Measurements from ENCODE around the gene SLC22A1. TPM values are rescaled to one million over a fixed set of nuclear protein-coding genes. Genes with fewer than 3 reads are reported as not detected.

SLC22A1 gene
- total and polyA plus RNA-seq, 2 donors (not counting 1 experiment from before 2014, with no cell fraction given), result 0.18 to 1.5 TPM

DNA sequence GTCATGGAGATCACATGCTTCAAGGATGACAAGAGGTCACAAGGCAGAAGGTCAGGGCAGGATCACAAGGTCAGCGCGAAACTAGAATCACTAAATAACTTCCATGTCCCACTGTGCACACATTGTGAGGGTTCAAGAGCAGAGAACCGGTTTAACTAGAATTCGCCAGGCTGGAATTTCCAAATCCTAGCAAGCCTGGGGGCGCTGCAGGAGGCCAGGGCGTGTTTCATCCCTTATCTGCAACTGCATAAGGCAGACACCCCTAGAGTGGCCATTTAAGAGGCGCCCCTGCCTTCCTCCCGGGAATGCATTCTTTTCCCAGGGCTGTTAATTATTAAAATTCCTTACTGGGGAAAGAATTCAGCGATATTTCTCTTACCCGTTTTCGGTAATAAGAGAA, 40.2 kb upstream of the SLC22A1 start:
- WGBS (ENCODE audit: insufficient coverage), result 100% methylated on average over 8 of the region's 11 CpGs
- no peak overlapping the region for H3K4me3 ChIP-seq (ENCODE audit: control extremely low read depth in 1 of 5, extremely low read depth in 1 of 5, insufficient read depth in 1 of 5, low read depth in 2 of 5, low read length in 4 of 5)
- no peaks in the 10 kb centered on the region for H3K4me1 ChIP-seq (ENCODE audit: control insufficient read depth in 2 of 2, insufficient read depth in 2 of 2, low read length in 2 of 2)
- Mint-ChIP-seq H3K4me3 (no peak overlapping the region), H3K4me1 (no peaks in the 10 kb centered on the region), H3K27me3 (no peaks in the 10 kb centered on the region), H3K9me3 (ENCODE audit: insufficient read depth) (no peaks in the 10 kb centered on the region), H3K27ac (no peak overlapping the region)
- no peak overlapping the region for H3K9ac ChIP-seq (ENCODE audit: low read length)
- ChIA-PET POLR2A (interaction anchor here (0.7 kb wide), 1 partner anchor 14 kb away, joined by 4 read pairs; no protein-coding TSS in a partner anchor), CTCF (no interaction called here)
- no peaks in the 10 kb centered on the region for H3K9me3 ChIP-seq (ENCODE audit: control extremely low read depth in 1 of 3, control insufficient read depth in 2 of 3, insufficient read depth in 1 of 3, low read length in 2 of 3)
- ATAC-seq (ENCODE audit: low read depth), result no peak
- no peak for TF ChIP-seq EZH2 (IDR thresholded peaks at IDR 0.05; ENCODE audit: borderline replicate concordance, insufficient read depth, low read depth, low read length, poor library complexity, severe bottlenecking)
- TF ChIP-seq, protein P1, sequence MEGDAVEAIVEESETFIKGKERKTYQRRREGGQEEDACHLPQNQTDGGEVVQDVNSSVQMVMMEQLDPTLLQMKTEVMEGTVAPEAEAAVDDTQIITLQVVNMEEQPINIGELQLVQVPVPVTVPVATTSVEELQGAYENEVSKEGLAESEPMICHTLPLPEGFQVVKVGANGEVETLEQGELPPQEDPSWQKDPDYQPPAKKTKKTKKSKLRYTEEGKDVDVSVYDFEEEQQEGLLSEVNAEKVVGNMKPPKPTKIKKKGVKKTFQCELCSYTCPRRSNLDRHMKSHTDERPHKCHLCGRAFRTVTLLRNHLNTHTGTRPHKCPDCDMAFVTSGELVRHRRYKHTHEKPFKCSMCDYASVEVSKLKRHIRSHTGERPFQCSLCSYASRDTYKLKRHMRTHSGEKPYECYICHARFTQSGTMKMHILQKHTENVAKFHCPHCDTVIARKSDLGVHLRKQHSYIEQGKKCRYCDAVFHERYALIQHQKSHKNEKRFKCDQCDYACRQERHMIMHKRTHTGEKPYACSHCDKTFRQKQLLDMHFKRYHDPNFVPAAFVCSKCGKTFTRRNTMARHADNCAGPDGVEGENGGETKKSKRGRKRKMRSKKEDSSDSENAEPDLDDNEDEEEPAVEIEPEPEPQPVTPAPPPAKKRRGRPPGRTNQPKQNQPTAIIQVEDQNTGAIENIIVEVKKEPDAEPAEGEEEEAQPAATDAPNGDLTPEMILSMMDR (IDR thresholded peaks at IDR 0.05), result no peak
- no peaks in the 10 kb centered on the region for H3K27me3 ChIP-seq (replicated peaks in 1 of 4; ENCODE audit: control extremely low read depth in 1 of 4, control insufficient read depth in 3 of 4, insufficient read depth in 4 of 4, low read length in 3 of 4)
- intact Hi-C loops (cut with micrococcal nuclease), result no loop called here
- no peak overlapping the region for H2AFZ ChIP-seq (ENCODE audit: insufficient read depth, low read depth, low read length, poor library complexity, severe bottlenecking)
- H3K4me2 ChIP-seq (replicated peaks; ENCODE audit: low read depth, low read length, poor library complexity, severe bottlenecking), result no peak overlapping the region
- H3K79me2 ChIP-seq (ENCODE audit: control insufficient read depth, insufficient read depth, low read length), result no peaks in the 10 kb centered on the region
- H3K36me3 ChIP-seq (replicated peaks in 1 of 2; ENCODE audit: control extremely low read depth in 1 of 2, control insufficient read depth in 1 of 2, extremely low read depth in 1 of 2, insufficient read depth in 2 of 2, low read length in 1 of 2), result peaks cover 7 to 77% of the 10 kb centered on the region in 2 experiments
- H3K27ac ChIP-seq (ENCODE audit: low read length in 2 of 2), result no peak overlapping the region
- H4K20me1 ChIP-seq (ENCODE audit: control insufficient read depth, insufficient read depth, low read length, poor library complexity, severe bottlenecking), result no peaks in the 10 kb centered on the region
- DNase-seq, result no peak

DNA sequence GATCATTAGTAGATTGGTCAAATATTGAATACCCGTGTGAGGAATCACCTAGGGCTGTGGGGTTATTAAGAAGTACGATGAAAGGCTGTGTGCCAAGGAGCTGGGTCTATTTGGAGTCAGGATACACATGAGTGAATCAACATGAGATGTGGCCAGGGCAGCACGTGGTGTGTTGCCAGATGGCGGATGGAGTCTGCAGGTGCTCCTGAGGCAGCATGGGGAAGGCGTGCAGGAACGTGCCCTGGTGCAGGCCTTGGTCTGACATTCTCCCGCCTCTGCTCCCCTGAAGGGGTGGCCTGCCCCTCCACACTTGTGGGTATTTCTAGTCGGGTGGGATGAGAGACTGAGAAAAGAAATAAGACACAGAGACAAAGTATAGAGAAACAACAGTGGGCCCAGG, 39.0 kb upstream of the SLC22A1 start:
- ATAC-seq (ENCODE audit: low read depth), result no peak
- Histone ChIP-seq H3K9me3 (ENCODE audit: control extremely low read depth in 1 of 3, control insufficient read depth in 2 of 3, insufficient read depth in 1 of 3, low read length in 2 of 3) (no peaks in the 10 kb centered on the region), H4K20me1 (ENCODE audit: control insufficient read depth, insufficient read depth, low read length, poor library complexity, severe bottlenecking) (no peaks in the 10 kb centered on the region), H3K9ac (ENCODE audit: low read length) (no peak overlapping the region), H3K4me3 (ENCODE audit: control extremely low read depth in 1 of 5, extremely low read depth in 1 of 5, insufficient read depth in 1 of 5, low read depth in 2 of 5, low read length in 4 of 5) (no peak overlapping the region), H3K27ac (ENCODE audit: low read length in 2 of 2) (no peak overlapping the region), H2AFZ (ENCODE audit: insufficient read depth, low read depth, low read length, poor library complexity, severe bottlenecking) (no peak overlapping the region), H3K36me3 (replicated peaks in 1 of 2; ENCODE audit: control extremely low read depth in 1 of 2, control insufficient read depth in 1 of 2, extremely low read depth in 1 of 2, insufficient read depth in 2 of 2, low read length in 1 of 2) (peaks cover 7 to 82% of the 10 kb centered on the region in 2 experiments), H3K4me2 (replicated peaks; ENCODE audit: low read depth, low read length, poor library complexity, severe bottlenecking) (no peak overlapping the region), H3K27me3 (replicated peaks in 1 of 4; ENCODE audit: control extremely low read depth in 1 of 4, control insufficient read depth in 3 of 4, insufficient read depth in 4 of 4, low read length in 3 of 4) (no peaks in the 10 kb centered on the region), H3K79me2 (ENCODE audit: control insufficient read depth, insufficient read depth, low read length) (no peaks in the 10 kb centered on the region), H3K4me1 (ENCODE audit: control insufficient read depth in 2 of 2, insufficient read depth in 2 of 2, low read length in 2 of 2) (no peaks in the 10 kb centered on the region)
- ChIA-PET CTCF (no interaction called here), POLR2A (no interaction called here)
- no peaks in the 10 kb centered on the region for H3K27me3 Mint-ChIP-seq
- H3K27ac Mint-ChIP-seq, result no peak overlapping the region
- no peak for DNase-seq
- no peaks in the 10 kb centered on the region for H3K9me3 Mint-ChIP-seq (ENCODE audit: insufficient read depth)
- no peak overlapping the region for H3K4me3 Mint-ChIP-seq
- no peaks in the 10 kb centered on the region for H3K4me1 Mint-ChIP-seq
- TF ChIP-seq, protein P1 (IDR thresholded peaks at IDR 0.05), result no peak
- no peak for TF ChIP-seq EZH2 (IDR thresholded peaks at IDR 0.05; ENCODE audit: borderline replicate concordance, insufficient read depth, low read depth, low read length, poor library complexity, severe bottlenecking)
- intact Hi-C loops (cut with micrococcal nuclease), result no loop called here
- WGBS (ENCODE audit: insufficient coverage), result 94% methylated on average over 3 of the region's 8 CpGs

Measured in B cell (primary cell).